Endodermal cell (in vitro differentiated cells): Measurements from ENCODE around the gene CYP3A7. TPM values are rescaled to one million over a fixed set of nuclear protein-coding genes. Genes with fewer than 3 reads are reported as not detected.

Experiments used
- DNase-seq: peaks from one replicate; pipeline ENCODE4 v3.0.0-alpha.2; 2017
- H3K27ac ChIP-seq: 2 replicates; pipeline ENCODE4 v1.5.1; 2013; ENCODE audit warnings: mild to moderate bottlenecking, low read depth, low read length, moderate library complexity
- H3K27me3 ChIP-seq: 2 replicates; pipeline ENCODE4 v1.6.1; 2013; ENCODE audit warnings: mild to moderate bottlenecking, low read length, moderate library complexity; ENCODE audit not compliant: insufficient read depth, control insufficient read depth, poor library complexity, severe bottlenecking
- H3K36me3 ChIP-seq: 2 replicates; pipeline ENCODE4 v1.7.0; 2013; ENCODE audit warnings: mild to moderate bottlenecking, low read length, moderate library complexity; ENCODE audit not compliant: control insufficient read depth, insufficient read depth
- H3K4me1 ChIP-seq: one replicate; pipeline ENCODE4 v1.7.0; 2013; ENCODE audit warnings: low read length; ENCODE audit not compliant: control insufficient read depth, insufficient read depth
- H3K4me3 ChIP-seq: 2 replicates; pipeline ENCODE4 v1.5.1; 2013; ENCODE audit warnings: mild to moderate bottlenecking, low read length, moderate library complexity
- H3K9ac ChIP-seq: 2 replicates; pipeline ENCODE4 v1.6.1; 2013; ENCODE audit warnings: mild to moderate bottlenecking, low read length, moderate library complexity; ENCODE audit not compliant: poor library complexity, severe bottlenecking; ENCODE audit errors: extremely low read depth
- H3K9me3 ChIP-seq: 2 replicates; pipeline ENCODE4 v1.6.1; 2013; ENCODE audit warnings: mild to moderate bottlenecking, low read length, moderate library complexity; ENCODE audit not compliant: control insufficient read depth
- H3K27ac Mint-ChIP-seq: 2 replicates; pipeline ENCODE4 v1.8.0; 2020; ENCODE audit warnings: mixed read lengths
- H3K27me3 Mint-ChIP-seq: 2 replicates; pipeline ENCODE4 v1.8.0; 2021; ENCODE audit warnings: mild to moderate bottlenecking, mixed read lengths; ENCODE audit not compliant: insufficient read depth
- H3K36me3 Mint-ChIP-seq: 2 replicates; pipeline ENCODE4 v1.8.0; 2020; ENCODE audit warnings: low read depth, mixed read lengths
- H3K4me1 Mint-ChIP-seq: 2 replicates; pipeline ENCODE4 v1.8.0; 2020; ENCODE audit warnings: mixed read lengths
- H3K4me3 Mint-ChIP-seq: 2 replicates; pipeline ENCODE4 v1.8.0; 2020; ENCODE audit warnings: mild to moderate bottlenecking, moderate library complexity, mixed read lengths
- H3K9me3 Mint-ChIP-seq: 2 replicates; pipeline ENCODE4 v1.8.0; 2020; ENCODE audit warnings: mild to moderate bottlenecking, mixed read lengths
- WGBS, 2 experiments: methylation state at CpG; one replicate each; pipeline versions ENCODE4 v1.1.5 to v1.1.7; 2013; ENCODE audit warnings: missing lambda C conversion rate in 2 of 2, mixed read lengths in 1 of 2; ENCODE audit not compliant: insufficient coverage in 1 of 2, insufficient read length in 1 of 2; 5-methylcytosine and 5-hydroxymethylcytosine counted together
- total RNA-seq, 2 donors: library from RNA; stranded (reverse); fragmentation: NEBNext Ultra II Directional in 1 of 2; extraction: Animal tissue kit (Norgen Biotek cat#: 25700) in 1 of 2; gene quantifications; 2 replicates in 1 of 2; 3 replicates in 1 of 2; pipeline ENCODE4 v1.2.1, GENCODE V29; 2021
- TF ChIP-seq, protein P1 (sequence below): fragments of 200-600 bp; sonication (generic); conservative IDR thresholded peaks from 2 replicates; pipeline ENCODE4 v1.5.0; 2021; ENCODE audit warnings: antibody characterized with exemption, mild to moderate bottlenecking

CYP3A7 gene
- total RNA-seq, 2 donors from 2014 or later: not detected

- Mint-ChIP-seq H3K36me3 (no peaks in the 10 kb centered on the region), H3K4me1 (peaks cover 3% of the 10 kb centered on the region), H3K9me3 (no peaks in the 10 kb centered on the region), H3K4me3 (no peak overlapping the region), H3K27me3 (peaks cover 47% of the 10 kb centered on the region), H3K27ac (no peak overlapping the region)
- no peak for DNase-seq
- WGBS, 2 experiments: 93 to 100% methylated on average over 2 to 5 of the region's 5 CpGs
- H3K9ac ChIP-seq: no peak overlapping the region
- H3K4me1 ChIP-seq: no peaks in the 10 kb centered on the region
- no peak overlapping the region for H3K27ac ChIP-seq
- H3K27me3 ChIP-seq: no peaks in the 10 kb centered on the region
- no peak overlapping the region for H3K4me3 ChIP-seq
- no peaks in the 10 kb centered on the region for H3K36me3 ChIP-seq
- no peaks in the 10 kb centered on the region for H3K9me3 ChIP-seq
- TF ChIP-seq, protein P1, sequence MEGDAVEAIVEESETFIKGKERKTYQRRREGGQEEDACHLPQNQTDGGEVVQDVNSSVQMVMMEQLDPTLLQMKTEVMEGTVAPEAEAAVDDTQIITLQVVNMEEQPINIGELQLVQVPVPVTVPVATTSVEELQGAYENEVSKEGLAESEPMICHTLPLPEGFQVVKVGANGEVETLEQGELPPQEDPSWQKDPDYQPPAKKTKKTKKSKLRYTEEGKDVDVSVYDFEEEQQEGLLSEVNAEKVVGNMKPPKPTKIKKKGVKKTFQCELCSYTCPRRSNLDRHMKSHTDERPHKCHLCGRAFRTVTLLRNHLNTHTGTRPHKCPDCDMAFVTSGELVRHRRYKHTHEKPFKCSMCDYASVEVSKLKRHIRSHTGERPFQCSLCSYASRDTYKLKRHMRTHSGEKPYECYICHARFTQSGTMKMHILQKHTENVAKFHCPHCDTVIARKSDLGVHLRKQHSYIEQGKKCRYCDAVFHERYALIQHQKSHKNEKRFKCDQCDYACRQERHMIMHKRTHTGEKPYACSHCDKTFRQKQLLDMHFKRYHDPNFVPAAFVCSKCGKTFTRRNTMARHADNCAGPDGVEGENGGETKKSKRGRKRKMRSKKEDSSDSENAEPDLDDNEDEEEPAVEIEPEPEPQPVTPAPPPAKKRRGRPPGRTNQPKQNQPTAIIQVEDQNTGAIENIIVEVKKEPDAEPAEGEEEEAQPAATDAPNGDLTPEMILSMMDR: no peak
These were observed 14.0 kb downstream of the CYP3A7 start for GRCh38 chr7:99720800-99721595.

- no peaks in the 10 kb centered on the region for H3K27me3 ChIP-seq
- H3K9ac ChIP-seq: no peak overlapping the region
- peaks cover 2% of the 10 kb centered on the region for H3K9me3 ChIP-seq
- peaks cover 47% of the 10 kb centered on the region for H3K27me3 Mint-ChIP-seq
- no peak overlapping the region for H3K27ac Mint-ChIP-seq
- H3K36me3 ChIP-seq: no peaks in the 10 kb centered on the region
- peaks cover 7% of the 10 kb centered on the region for H3K4me1 Mint-ChIP-seq
- H3K4me3 ChIP-seq: no peak overlapping the region
- H3K36me3 Mint-ChIP-seq: no peaks in the 10 kb centered on the region
- no peak for DNase-seq
- no peak overlapping the region for H3K4me3 Mint-ChIP-seq
- WGBS, 2 experiments: 88% methylated on average over 3 to 4 of the region's 4 CpGs
- TF ChIP-seq, protein P1: no peak
- H3K4me1 ChIP-seq: no peaks in the 10 kb centered on the region
- no peak overlapping the region for H3K27ac ChIP-seq
- peaks cover 3% of the 10 kb centered on the region for H3K9me3 Mint-ChIP-seq
These were observed 14.8 kb downstream of the CYP3A7 start for GRCh38 chr7:99719996-99720769.

DNA sequence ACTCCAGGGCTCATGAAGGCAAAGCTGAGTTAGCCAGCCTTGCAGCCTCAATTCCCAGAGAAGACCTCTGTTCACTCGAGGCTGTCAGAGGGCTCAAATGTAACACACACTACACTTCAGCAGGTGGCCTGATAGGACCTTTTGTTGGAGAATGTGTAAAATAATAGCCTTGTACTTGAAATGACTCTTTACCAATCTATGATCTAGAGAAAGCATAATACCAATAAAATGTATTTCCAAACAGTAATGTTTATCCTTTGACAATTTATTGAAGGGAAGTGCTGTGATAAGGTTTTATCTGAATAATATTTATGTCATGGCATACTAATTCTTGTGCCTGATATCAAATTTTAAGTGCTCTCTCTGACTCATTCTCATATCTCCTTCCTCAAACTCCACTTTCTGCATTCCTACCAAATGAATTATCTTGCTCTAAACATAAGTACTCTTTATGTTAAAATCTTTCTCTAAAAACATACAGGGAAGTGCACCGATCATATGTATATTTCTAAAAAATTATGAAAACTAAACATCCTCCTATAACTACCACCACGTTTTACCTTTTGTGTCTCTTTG, 20.9 kb downstream of the CYP3A7 start:
- no peak overlapping the region for H3K4me3 Mint-ChIP-seq
- WGBS, 2 experiments: 79% methylated on average over 3 of the region's 3 CpGs; no CpG with 5 or more reads in 1 of the 2 experiments
- no peaks in the 10 kb centered on the region for H3K36me3 ChIP-seq

More for the DNA sequence above, 20.9 kb downstream of the CYP3A7 start:
- Mint-ChIP-seq H3K27me3 (peaks cover 7% of the 10 kb centered on the region), H3K4me1 (peaks cover 7% of the 10 kb centered on the region), H3K36me3 (no peaks in the 10 kb centered on the region), H3K9me3 (peaks cover 8% of the 10 kb centered on the region), H3K27ac (no peak overlapping the region)
- H3K9me3 ChIP-seq: peaks cover 12% of the 10 kb centered on the region
- H3K4me3 ChIP-seq: no peak overlapping the region
- H3K27me3 ChIP-seq: no peaks in the 10 kb centered on the region
- DNase-seq: no peak
- no peak overlapping the region for H3K9ac ChIP-seq
- no peaks in the 10 kb centered on the region for H3K4me1 ChIP-seq
- no peak overlapping the region for H3K27ac ChIP-seq
- TF ChIP-seq, protein P1: no peak
